K562 (cell line): ENCODE data around the gene LTBP2. TPM values are rescaled to one million over a fixed set of nuclear protein-coding genes. Genes with fewer than 3 reads are reported as not detected.

ENCODE experiments used
- ATAC-seq: fragments of 200-7000 bp; cut with Tn5 transposase; 3 replicates; pipeline ENCODE4 v1.9.1; 2020; ENCODE audit warnings: moderate library complexity
- BruUV-seq: library from RNA; stranded (reverse); fragments of 400-500 nt; replicated peaks from 2 replicates; lab custom pipeline; 2021; lab: Mats Ljungman, UMichigan
- CTCF ChIA-PET: fragments of 300-600 bp; formaldehyde crosslinking; extraction: SDS; loops from one replicate; lab custom pipeline; 2021; ENCODE audit warnings: low intra/inter-chr PET ratio; lab: Yijun Ruan, JAX
- POLR2A ChIA-PET: fragments of 300-600, 350-650 bp; sonication (Branson Sonifier 250); formaldehyde crosslinking; extraction: SDS; loops from one replicate; lab custom pipeline; 2021; ENCODE audit warnings: antibody characterized with exemption, inconsistent platforms; lab: Yijun Ruan, JAX
- DNase-seq, 4 experiments: peaks; one replicate each; pipeline versions ENCODE4 v3.0.0 to v3.0.0-alpha.2; 2011 to 2018; ENCODE audit warnings: low spot score in 3 of 4, mixed read lengths in 3 of 4; ENCODE audit errors: extremely low read depth in 1 of 4
- FAIRE-seq: peaks from 2 replicates; lab custom pipeline; 2011; peaks lifted over from hg19 to GRCh38; lab: Jason Lieb, UNC
- H2AFZ ChIP-seq: 2 replicates; pipeline ENCODE4 v1.6.0; 2011; ENCODE audit warnings: low read depth, low read length, control low read depth, inconsistent platforms
- H3K27ac ChIP-seq: fragments of 200-600 bp; 3 replicates; pipeline ENCODE4 v1.8.0; 2011; ENCODE audit warnings: low read depth, mild to moderate bottlenecking, control low read depth, inconsistent platforms, low read length, moderate library complexity, mixed read lengths; ENCODE audit errors: extremely low read depth
- H3K27me3 ChIP-seq, 2 experiments: fragments of 300-600 bp in 1 of 2; 2 replicates in 1 of 2; 3 replicates in 1 of 2; pipeline versions ENCODE4 v1.6.0 to v1.8.0; 2011; ENCODE audit warnings: inconsistent platforms in 2 of 2, low read length in 2 of 2, mild to moderate bottlenecking in 1 of 2, mixed read lengths in 1 of 2, moderate library complexity in 1 of 2; ENCODE audit not compliant: control insufficient read depth in 2 of 2, insufficient read depth in 2 of 2
- H3K36me3 ChIP-seq: fragments of 300-600 bp; 3 replicates; pipeline ENCODE4 v1.8.0; 2011; ENCODE audit warnings: mild to moderate bottlenecking, low read length, inconsistent platforms; ENCODE audit not compliant: control insufficient read depth, insufficient read depth
- H3K4me1 ChIP-seq, 2 experiments: fragments of 200-600 bp in 1 of 2; replicated peaks in 1 of 2; 2 replicates in 1 of 2; 3 replicates in 1 of 2; pipeline versions ENCODE4 v1.5.1 to v1.8.0; 2011; ENCODE audit warnings: inconsistent platforms in 2 of 2, low read length in 2 of 2, mild to moderate bottlenecking in 1 of 2, mixed read lengths in 1 of 2, moderate library complexity in 1 of 2; ENCODE audit not compliant: control insufficient read depth in 2 of 2, insufficient read depth in 2 of 2
- H3K4me2 ChIP-seq: 2 replicates; pipeline ENCODE4 v1.6.1; 2011; ENCODE audit warnings: low read length, control low read depth, inconsistent platforms, mixed read lengths; ENCODE audit not compliant: insufficient read depth
- H3K4me3 ChIP-seq: fragments of 200-600 bp; sonication (generic), shearing (Covaris generic); 2 replicates; pipeline ENCODE4 v1.5.1; 2016; ENCODE audit warnings: control low read depth, inconsistent platforms
- H3K79me2 ChIP-seq: fragments of 200-600 bp; 3 replicates; pipeline ENCODE4 v1.8.0; 2011; ENCODE audit warnings: low read length, inconsistent platforms; ENCODE audit not compliant: control insufficient read depth, insufficient read depth
- H3K9ac ChIP-seq, 2 experiments: 2 replicates each; pipeline versions ENCODE4 v1.6.0 to v1.6.1; 2011; ENCODE audit warnings: low read depth in 2 of 2, low read length in 2 of 2, control low read depth in 1 of 2, inconsistent platforms in 1 of 2, mild to moderate bottlenecking in 1 of 2, mixed read lengths in 1 of 2; ENCODE audit not compliant: insufficient read depth in 1 of 2
- H3K9me1 ChIP-seq: one replicate; pipeline ENCODE4 v1.6.0; 2011; ENCODE audit warnings: inconsistent platforms, mild to moderate bottlenecking, low read length, moderate library complexity; ENCODE audit not compliant: control insufficient read depth, insufficient read depth
- H3K9me3 ChIP-seq: replicated peaks from 2 replicates; pipeline ENCODE4 v1.5.1; 2011; ENCODE audit warnings: low read depth, low read length, inconsistent platforms; ENCODE audit not compliant: control insufficient read depth, insufficient read depth
- H4K20me1 ChIP-seq: replicated peaks from 2 replicates; pipeline ENCODE4 v1.6.1; 2011; ENCODE audit warnings: low read length, inconsistent platforms, mixed read lengths; ENCODE audit not compliant: control insufficient read depth, insufficient read depth
- ARNT ChIP-seq, 2 experiments: fragments of 450-650 bp; IDR thresholded peaks; 2 replicates each; pipeline ENCODE4 v1.6.1; 2016; ENCODE audit warnings: mild to moderate bottlenecking in 1 of 2
- BRD4 ChIP-seq: fragments of 200-600 bp; sonication (generic); IDR thresholded peaks from 2 replicates; pipeline ENCODE4 v1.6.1; 2017; ENCODE audit warnings: inconsistent platforms
- GATA2 ChIP-seq: sonication (generic); formaldehyde crosslinking; IDR thresholded peaks from 2 replicates; pipeline ENCODE4 v1.4.0; 2020; ENCODE audit warnings: mild to moderate bottlenecking, missing genetic modification reagents
- PHF20 ChIP-seq: fragments of 450-650 bp; IDR thresholded peaks from 2 replicates; pipeline ENCODE4 v1.6.1; 2018; ENCODE audit not compliant: partially characterized antibody
- POLR2AphosphoS2 ChIP-seq: IDR thresholded peaks from 2 replicates; pipeline ENCODE4 v1.6.1; 2012; ENCODE audit warnings: low read length, improper control_type of control experiment
- WGBS: fragments of 100-300 bp; shearing (Covaris generic); methylation state at CpG from one replicate; pipeline ENCODE4 v1.1.6; 2016; ENCODE audit warnings: low coverage, mixed read lengths; ENCODE audit not compliant: insufficient coverage; ENCODE audit errors: missing lambda C conversion rate; 5-methylcytosine and 5-hydroxymethylcytosine counted together
- in situ Hi-C: fragments of 300-500 bp; cut with MboI; formaldehyde crosslinking; loops from 4 replicates; pipeline ENCODE4 v1.15.0; 2018; ENCODE audit warnings: inconsistent platforms, mixed read lengths
- intact Hi-C: fragments of 100-400 bp; cut with micrococcal nuclease; formaldehyde crosslinking; loops from 2 replicates; pipeline ENCODE4 v1.14.2; 2022
- polyA plus RNA-seq, 8 experiments: library from polyadenylated mRNA; depleted of rRNA in 4 of 8; stranded (reverse) in 5 of 8; unstranded in 3 of 8; fragments of >200 nt; fragmentation: Nextera tagmentation in 2 of 8; fragmentation: Illumina TruSeq in 1 of 8; extraction: Ambion mirVana in 2 of 8; extraction: Trizol in 1 of 8; gene quantifications; 2 replicates each; pipeline versions ENCODE4 v1.2.1 to v1.2.3, GENCODE V29; 2011 to 2014; ENCODE audit warnings: inconsistent platforms in 1 of 8, missing spikeins in 1 of 8
- total RNA-seq, 7 experiments: library from RNA; depleted of rRNA in 6 of 7; stranded (reverse); fragments of >200 nt in 6 of 7; fragmentation: Illumina TruSeq in 2 of 7; extraction: Trizol in 2 of 7; gene quantifications; 2 replicates each; pipeline versions ENCODE4 v1.2.1 to v1.2.3, GENCODE V29; 2011 to 2021; ENCODE audit warnings: low replicate concordance in 1 of 7
- TF ChIP-seq, protein P1 (sequence below): sonication (generic); formaldehyde crosslinking; IDR thresholded peaks from 2 replicates; pipeline ENCODE4 v1.8.0; 2022; ENCODE audit warnings: missing genetic modification reagents, mild to moderate bottlenecking, borderline replicate concordance
- TF ChIP-seq, protein P2 (sequence below): sonication (generic); formaldehyde crosslinking; IDR thresholded peaks from 2 replicates; pipeline ENCODE4 v1.8.1; 2023; ENCODE audit warnings: mild to moderate bottlenecking, missing genetic modification reagents
- TF ChIP-seq, protein P3 (sequence below): fragments of 450-650 bp; formaldehyde crosslinking; IDR thresholded peaks from 2 replicates; pipeline ENCODE4 v1.4.0; 2020; ENCODE audit warnings: mild to moderate bottlenecking, mixed read lengths

The LTBP2 gene
- total and polyA plus RNA-seq, 9 of the 15 experiments (the other 6 are each of a cell fraction or from before 2014, with no cell fraction given), result under 0.01 to 0.18 (median 0.03) TPM; not detected in 3

DNA sequence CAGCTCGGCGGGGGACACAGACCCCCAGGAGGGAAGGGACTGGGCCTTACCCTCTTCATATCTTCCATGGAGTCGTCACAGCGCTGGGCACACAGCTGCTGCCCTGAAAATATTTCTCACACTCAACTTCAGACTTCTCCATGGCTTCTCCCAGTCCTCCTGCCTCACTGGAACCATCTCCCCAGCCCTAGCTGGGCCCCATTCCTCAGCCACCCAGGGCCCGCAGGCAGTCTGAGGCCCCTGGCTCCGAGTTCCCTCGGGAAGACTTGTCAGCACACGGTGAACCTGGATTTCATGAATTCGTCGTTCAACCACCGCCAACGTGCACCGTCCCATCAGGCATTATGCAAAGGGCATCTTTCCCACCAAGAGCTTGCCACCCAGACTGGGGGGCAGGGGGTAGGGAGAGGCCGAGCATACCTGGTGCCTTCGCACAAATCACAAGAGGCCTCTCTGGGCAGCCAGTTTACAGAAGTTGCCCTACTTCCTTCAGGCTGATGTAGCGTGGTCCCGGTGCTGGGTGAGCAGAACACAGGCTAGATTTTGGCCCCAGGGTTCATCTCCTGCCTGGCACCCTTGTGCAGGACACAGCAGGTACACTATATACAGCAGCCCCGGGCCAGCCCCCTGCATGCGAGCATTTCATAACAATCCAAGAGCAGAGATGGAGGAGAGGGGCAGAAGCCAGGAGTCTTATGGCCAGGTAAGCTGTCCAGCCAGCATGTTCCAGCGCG, 44.2 kb downstream of the LTBP2 start:
- H3K79me2 ChIP-seq, result no peaks in the 10 kb centered on the region
- CTCF ChIA-PET, result no interaction called here

More for the DNA sequence above, 44.2 kb downstream of the LTBP2 start:
- intact Hi-C loops, result no loop called here
- H2AFZ ChIP-seq, result no peak overlapping the region
- in situ Hi-C loops, result no loop called here
- H3K9ac ChIP-seq, result no peak overlapping the region
- no peak overlapping the region for H3K4me2 ChIP-seq
- FAIRE-seq (no peak), ATAC-seq (no peak), DNase-seq (no peak)
- POLR2A ChIA-PET, result no interaction called here
- H3K4me3 ChIP-seq, result no peak overlapping the region
- no TSS peak for BruUV-seq
- H3K27me3 ChIP-seq, result peaks cover 5 to 44% of the 10 kb centered on the region in 2 experiments; a peak in 4 of 5 replicates
- H3K9me3 ChIP-seq, result no peaks in the 10 kb centered on the region
- no peaks in the 10 kb centered on the region; a peak in 2 of 5 replicates for H3K4me1 ChIP-seq
- no peaks in the 10 kb centered on the region for H3K36me3 ChIP-seq
- H4K20me1 ChIP-seq, result no peaks in the 10 kb centered on the region
- no peak overlapping the region for H3K27ac ChIP-seq
- 0% methylated on average over 9 of the region's 21 CpGs for WGBS
- H3K9me1 ChIP-seq, result no peaks in the 10 kb centered on the region
- no peak for TF ChIP-seq POLR2AphosphoS2
- no peak for TF ChIP-seq PHF20
- TF ChIP-seq, protein P1, sequence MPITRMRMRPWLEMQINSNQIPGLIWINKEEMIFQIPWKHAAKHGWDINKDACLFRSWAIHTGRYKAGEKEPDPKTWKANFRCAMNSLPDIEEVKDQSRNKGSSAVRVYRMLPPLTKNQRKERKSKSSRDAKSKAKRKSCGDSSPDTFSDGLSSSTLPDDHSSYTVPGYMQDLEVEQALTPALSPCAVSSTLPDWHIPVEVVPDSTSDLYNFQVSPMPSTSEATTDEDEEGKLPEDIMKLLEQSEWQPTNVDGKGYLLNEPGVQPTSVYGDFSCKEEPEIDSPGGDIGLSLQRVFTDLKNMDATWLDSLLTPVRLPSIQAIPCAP (CRISPR knock-in tag), result no peak
- no peak for TF ChIP-seq BRD4
- TF ChIP-seq, protein P2, sequence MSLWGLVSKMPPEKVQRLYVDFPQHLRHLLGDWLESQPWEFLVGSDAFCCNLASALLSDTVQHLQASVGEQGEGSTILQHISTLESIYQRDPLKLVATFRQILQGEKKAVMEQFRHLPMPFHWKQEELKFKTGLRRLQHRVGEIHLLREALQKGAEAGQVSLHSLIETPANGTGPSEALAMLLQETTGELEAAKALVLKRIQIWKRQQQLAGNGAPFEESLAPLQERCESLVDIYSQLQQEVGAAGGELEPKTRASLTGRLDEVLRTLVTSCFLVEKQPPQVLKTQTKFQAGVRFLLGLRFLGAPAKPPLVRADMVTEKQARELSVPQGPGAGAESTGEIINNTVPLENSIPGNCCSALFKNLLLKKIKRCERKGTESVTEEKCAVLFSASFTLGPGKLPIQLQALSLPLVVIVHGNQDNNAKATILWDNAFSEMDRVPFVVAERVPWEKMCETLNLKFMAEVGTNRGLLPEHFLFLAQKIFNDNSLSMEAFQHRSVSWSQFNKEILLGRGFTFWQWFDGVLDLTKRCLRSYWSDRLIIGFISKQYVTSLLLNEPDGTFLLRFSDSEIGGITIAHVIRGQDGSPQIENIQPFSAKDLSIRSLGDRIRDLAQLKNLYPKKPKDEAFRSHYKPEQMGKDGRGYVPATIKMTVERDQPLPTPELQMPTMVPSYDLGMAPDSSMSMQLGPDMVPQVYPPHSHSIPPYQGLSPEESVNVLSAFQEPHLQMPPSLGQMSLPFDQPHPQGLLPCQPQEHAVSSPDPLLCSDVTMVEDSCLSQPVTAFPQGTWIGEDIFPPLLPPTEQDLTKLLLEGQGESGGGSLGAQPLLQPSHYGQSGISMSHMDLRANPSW (CRISPR knock-in tag), result no peak
- TF ChIP-seq GATA2 (CRISPR knock-in tag), result no peak
- TF ChIP-seq, protein P3, sequence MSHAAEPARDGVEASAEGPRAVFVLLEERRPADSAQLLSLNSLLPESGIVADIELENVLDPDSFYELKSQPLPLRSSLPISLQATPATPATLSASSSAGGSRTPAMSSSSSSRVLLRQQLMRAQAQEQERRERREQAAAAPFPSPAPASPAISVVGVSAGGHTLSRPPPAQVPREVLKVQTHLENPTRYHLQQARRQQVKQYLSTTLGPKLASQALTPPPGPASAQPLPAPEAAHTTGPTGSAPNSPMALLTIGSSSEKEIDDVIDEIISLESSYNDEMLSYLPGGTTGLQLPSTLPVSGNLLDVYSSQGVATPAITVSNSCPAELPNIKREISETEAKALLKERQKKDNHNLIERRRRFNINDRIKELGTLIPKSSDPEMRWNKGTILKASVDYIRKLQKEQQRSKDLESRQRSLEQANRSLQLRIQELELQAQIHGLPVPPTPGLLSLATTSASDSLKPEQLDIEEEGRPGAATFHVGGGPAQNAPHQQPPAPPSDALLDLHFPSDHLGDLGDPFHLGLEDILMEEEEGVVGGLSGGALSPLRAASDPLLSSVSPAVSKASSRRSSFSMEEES, result no peak
- no peak for TF ChIP-seq ARNT (IDR thresholded peaks at IDR 0.05)
